ENCODE measurements around the gene FIGN. TPM values are rescaled to one million over a fixed set of nuclear protein-coding genes. Genes with fewer than 3 reads are reported as not detected.

FIGN gene
- total and polyA plus RNA-seq, 2 of the 8 experiments (the other 6 are each of a cell fraction or from before 2014, with no cell fraction given) = 5.0 to 22.8 TPM

- TF ChIP-seq TAF7 (optimal IDR thresholded peaks at IDR 0.05; ENCODE audit: borderline replicate concordance, low read depth, low read length) = no peak
- TF ChIP-seq NRF1 (IDR thresholded peaks at IDR 0.05; ENCODE audit: low read depth, low read length) = no peak
- no peak for TF ChIP-seq CHD2 (IDR thresholded peaks at IDR 0.05; ENCODE audit: low read length)
- no peak for TF ChIP-seq RXRA (IDR thresholded peaks at IDR 0.05; ENCODE audit: insufficient read depth, low read depth, low read length)
- TF ChIP-seq SIRT6 (IDR thresholded peaks at IDR 0.05; ENCODE audit: low read length) = no peak
- TF ChIP-seq BRCA1 (IDR thresholded peaks at IDR 0.05; ENCODE audit: low read depth, low read length) = no peak
- TF ChIP-seq POLR2AphosphoS5 (IDR thresholded peaks at IDR 0.05; ENCODE audit: low read depth, low read length) = no peak
- no peak for TF ChIP-seq BCL11A (IDR thresholded peaks at IDR 0.05; ENCODE audit: low read depth in 2 of 2, low read length in 2 of 2)
- no peak for TF ChIP-seq RAD21 (IDR thresholded peaks at IDR 0.05 in 1 of 2, conservative IDR thresholded peaks at IDR 0.05 in 1 of 2; ENCODE audit: low read depth in 2 of 2, low read length in 2 of 2)
Observed at GRCh38 chr2:163715668-163716067, 20.1 kb downstream of the FIGN start (continued).

All from H1 (cell line).